ENCODE data around the gene GTPBP1. TPM values are rescaled to one million over a fixed set of nuclear protein-coding genes. Genes with fewer than 3 reads are reported as not detected.

Gene GTPBP1
- total and polyA plus RNA-seq, 2 of the 13 experiments (the other 11 are each of a cell fraction or from before 2014, with no cell fraction given) = 22.3 to 27.0 TPM

- TF ChIP-seq EHMT2 (IDR thresholded peaks at IDR 0.05; ENCODE audit: borderline replicate concordance, low read depth, low read length) = no peak
- peak; percentile 67 for TF ChIP-seq IKZF4 (CRISPR knock-in tag; IDR thresholded peaks at IDR 0.05; ENCODE audit: borderline replicate concordance, low read depth, not compliant biosample characterization)
- no peak for TF ChIP-seq SUZ12 (IDR thresholded peaks at IDR 0.05; ENCODE audit: low read depth, low read length)
- no peak for TF ChIP-seq FOXO4 (CRISPR knock-in tag; conservative IDR thresholded peaks at IDR 0.05)
- TF ChIP-seq CBX5 (CRISPR knock-in tag; IDR thresholded peaks at IDR 0.05; ENCODE audit: borderline replicate concordance) = no peak
- no peak for TF ChIP-seq RCOR2 (CRISPR knock-in tag; IDR thresholded peaks at IDR 0.05)
- no peak for TF ChIP-seq ZNF382 (CRISPR knock-in tag; IDR thresholded peaks at IDR 0.05; ENCODE audit: borderline replicate concordance)
- TF ChIP-seq ZSCAN5A (CRISPR knock-in tag; IDR thresholded peaks at IDR 0.05; ENCODE audit: borderline replicate concordance) = peak; percentile 72; the same call in 1 of the 2 replicates
- no peak for TF ChIP-seq SETDB1 (CRISPR knock-in tag; IDR thresholded peaks at IDR 0.05; ENCODE audit: borderline replicate concordance)
- no peak; the same call in 1 of the 2 replicates for TF ChIP-seq SIX4 (CRISPR knock-in tag; IDR thresholded peaks at IDR 0.05)
- no peak; the same call in 1 of the 2 replicates for TF ChIP-seq ZNF782 (CRISPR knock-in tag; IDR thresholded peaks at IDR 0.05; ENCODE audit: borderline replicate concordance)
- 0 out of 2 replicates have a peak, but pooled peaks have one; percentile 41 for TF ChIP-seq ZSCAN20 (CRISPR knock-in tag; IDR thresholded peaks at IDR 0.05; ENCODE audit: borderline replicate concordance)
- no peak for TF ChIP-seq SAFB2 (CRISPR knock-in tag; IDR thresholded peaks at IDR 0.05; ENCODE audit: borderline replicate concordance, low read depth)
- TF ChIP-seq BATF2 (CRISPR knock-in tag; IDR thresholded peaks at IDR 0.05) = no peak
- TF ChIP-seq NFATC3 (CRISPR knock-in tag; IDR thresholded peaks at IDR 0.05) = 0 out of 2 replicates have a peak, but pooled peaks have one; percentile 49
- peak; percentile 56; the same call in 1 of the 2 replicates for TF ChIP-seq AKAP8 (CRISPR knock-in tag; IDR thresholded peaks at IDR 0.05)
- TF ChIP-seq ZUFSP (CRISPR knock-in tag; IDR thresholded peaks at IDR 0.05; ENCODE audit: borderline replicate concordance) = no peak
- TF ChIP-seq ZNF253 (CRISPR knock-in tag; IDR thresholded peaks at IDR 0.05; ENCODE audit: borderline replicate concordance) = peak; percentile 36; the same call in 1 of the 2 replicates
- peak; percentile 62; the same call in 1 of the 2 replicates for TF ChIP-seq FOSL1 (CRISPR knock-in tag; IDR thresholded peaks at IDR 0.05; ENCODE audit: borderline replicate concordance)
- no peak for TF ChIP-seq SMAD3 (CRISPR knock-in tag; IDR thresholded peaks at IDR 0.05)
Measured at GRCh38 chr22:38755155-38755910, 49.6 kb downstream of the GTPBP1 start (continued).
